ENCODE data around the gene ZBTB17. TPM values are rescaled to one million over a fixed set of nuclear protein-coding genes. Genes with fewer than 3 reads are reported as not detected.

ZBTB17 gene
- total and polyA plus RNA-seq, 2 of the 4 experiments (the other 2 are of a cell fraction), result 26.3 to 58.2 TPM

- H2BK120ac ChIP-seq (ENCODE audit: low read depth, low read length), result no peak overlapping the region
- DNase-seq, result no peak
- no peak overlapping the region for H2BK5ac ChIP-seq (ENCODE audit: low read depth, low read length, poor library complexity, severe bottlenecking)
- H3K79me1 ChIP-seq (ENCODE audit: low read depth in 1 of 2, low read length in 2 of 2), result peaks cover 38 to 82% of the 10 kb centered on the region in 2 experiments
- no peak overlapping the region for H4K5ac ChIP-seq (ENCODE audit: low read depth, low read length)
- H3K4me1 ChIP-seq (ENCODE audit: control insufficient read depth, insufficient read depth, low read length), result peaks cover 14% of the 10 kb centered on the region
- POLR2A ChIA-PET (ENCODE audit: unreplicated experiment), result no interaction called here
- no peaks in the 10 kb centered on the region; the same call in 1 of the 2 replicates for H3K9me3 ChIP-seq (ENCODE audit: control insufficient read depth, insufficient read depth, low read length)
- no peak overlapping the region for H3K4me3 ChIP-seq (ENCODE audit: insufficient read depth, low read depth, low read length)
- no peak overlapping the region for H3K9ac ChIP-seq (ENCODE audit: low read depth, low read length)
- TF ChIP-seq RCOR1 (IDR thresholded peaks at IDR 0.05; ENCODE audit: insufficient replicate concordance, low read length) (no peak), MAFK (IDR thresholded peaks at IDR 0.05; ENCODE audit: low read depth, low read length) (no peak), USF2 (IDR thresholded peaks at IDR 0.05; ENCODE audit: low read depth, low read length) (no peak), FOS (IDR thresholded peaks at IDR 0.05; ENCODE audit: low read depth, low read length) (no peak), MXI1 (IDR thresholded peaks at IDR 0.05; ENCODE audit: borderline replicate concordance, low read depth, low read length) (no peak), POLR2A (IDR thresholded peaks at IDR 0.05; ENCODE audit: low read depth, low read length) (no peak), RFX5 (IDR thresholded peaks at IDR 0.05; ENCODE audit: low read depth, low read length) (no peak), MAZ (IDR thresholded peaks at IDR 0.05; ENCODE audit: borderline replicate concordance, low read depth, low read length) (no peak), RAD21 (IDR thresholded peaks at IDR 0.05; ENCODE audit: low read length) (no peak), ELK1 (IDR thresholded peaks at IDR 0.05; ENCODE audit: borderline replicate concordance, low read depth, low read length) (no peak), CEBPB (IDR thresholded peaks at IDR 0.05; ENCODE audit: low read depth, low read length) (no peak), BHLHE40 (IDR thresholded peaks at IDR 0.05; ENCODE audit: low read depth, low read length) (no peak), SMC3 (IDR thresholded peaks at IDR 0.05; ENCODE audit: low read depth, low read length) (no peak), CHD1 (IDR thresholded peaks at IDR 0.05; ENCODE audit: low read depth, low read length) (no peak)
- no peak overlapping the region for H2BK15ac ChIP-seq (ENCODE audit: low read depth, low read length)
- H3K14ac ChIP-seq (replicated peaks; ENCODE audit: low read depth, low read length), result no peak overlapping the region
- H4K8ac ChIP-seq (ENCODE audit: low read depth in 2 of 2, low read length in 2 of 2), result no peak overlapping the region
- no peak overlapping the region for H3K23ac ChIP-seq (ENCODE audit: low read depth, low read length)
- no peak overlapping the region for H2AK9ac ChIP-seq (replicated peaks; ENCODE audit: low read depth, low read length, poor library complexity)
- dilution Hi-C loops (cut with HindIII; ENCODE audit: low sequenced_read_pairs, unreplicated experiment), result no loop called here
- CTCF ChIA-PET, result no interaction called here
- H3K4ac ChIP-seq (ENCODE audit: low read depth, low read length), result no peak overlapping the region
- no peak for ATAC-seq (ENCODE audit: low read depth)
- intact Hi-C loops (cut with micrococcal nuclease), result no loop called here
- peaks cover 25% of the 10 kb centered on the region for H3K9me1 ChIP-seq (ENCODE audit: insufficient read depth, low read length)
- no peak overlapping the region for H2BK20ac ChIP-seq (ENCODE audit: low read depth, low read length)
- H4K20me1 ChIP-seq (ENCODE audit: insufficient read depth, low read length), result peaks cover 26% of the 10 kb centered on the region; the same call in 1 of the 2 replicates
- no peak overlapping the region for H4K91ac ChIP-seq (ENCODE audit: insufficient read depth, low read depth, low read length)
- no peak overlapping the region for H2AK5ac ChIP-seq (ENCODE audit: low read depth, low read length)
- no peak overlapping the region for H3K4me2 ChIP-seq (ENCODE audit: low read depth, low read length)
- H3K27me3 ChIP-seq (ENCODE audit: control insufficient read depth, insufficient read depth, low read length), result no peaks in the 10 kb centered on the region
- H3K36me3 ChIP-seq (ENCODE audit: control insufficient read depth, insufficient read depth, low read length), result peaks cover 30% of the 10 kb centered on the region
- H3K18ac ChIP-seq (ENCODE audit: low read depth, low read length), result no peak overlapping the region
- no peak overlapping the region for H2AFZ ChIP-seq (replicated peaks; ENCODE audit: low read length, poor library complexity)
- in situ Hi-C loops (cut with MboI; ENCODE audit: low sequenced_read_pairs), result no loop called here
- H3K27ac ChIP-seq (ENCODE audit: insufficient read depth, low read length), result no peak overlapping the region
- BruUV-seq (replicated peaks), result no TSS peak
- WGBS, 2 experiments (ENCODE audit: extremely low coverage in 2 of 2, insufficient read length in 1 of 2), result 100% methylated on average over 6 of the region's 13 CpGs; no CpG with 5 or more reads in 1 of the 2 experiments
- no peak overlapping the region for H3K56ac ChIP-seq (ENCODE audit: extremely low read depth, insufficient read depth, low read length)
These were observed 6.5 kb downstream of the ZBTB17 start for GRCh38 chr1:15969321-15969880.
